HepG2 (cell line): ENCODE results near the gene PTCD1. TPM values are rescaled to one million over a fixed set of nuclear protein-coding genes. Genes with fewer than 3 reads are reported as not detected.

ENCODE experiments used
- ATAC-seq: fragments of 200-7000 bp; cut with Tn5 transposase; 3 replicates; pipeline ENCODE4 v1.9.1; 2020; ENCODE audit warnings: mild to moderate bottlenecking, moderate library complexity
- BruUV-seq: library from RNA; stranded (reverse); fragments of 400-500 nt; replicated peaks from 2 replicates; lab custom pipeline; 2021; lab: Mats Ljungman, UMichigan
- CTCF ChIA-PET: fragments of 300-600 bp; formaldehyde crosslinking; extraction: SDS; loops from one replicate; lab custom pipeline; 2021; ENCODE audit warnings: low total read pairs, inconsistent platforms, low intra/inter-chr PET ratio; lab: Yijun Ruan, JAX
- POLR2A ChIA-PET: fragments of 350-600 bp; sonication (Branson Sonifier 250); formaldehyde crosslinking; loops from one replicate; lab custom pipeline; 2020; ENCODE audit warnings: antibody characterized with exemption, inconsistent platforms; lab: Yijun Ruan, JAX
- DNase-seq: peaks from one replicate; pipeline ENCODE4 v3.0.0-alpha.2; 2015; ENCODE audit warnings: low spot score
- FAIRE-seq: peaks from 3 replicates; lab custom pipeline; 2011; peaks lifted over from hg19 to GRCh38; lab: Jason Lieb, UNC
- H2AFZ ChIP-seq: one replicate; pipeline ENCODE4 v1.6.1; 2011; ENCODE audit warnings: low read length, inconsistent platforms
- H3K27ac ChIP-seq: fragments of 300-600 bp; 3 replicates; pipeline ENCODE4 v1.8.0; 2011; ENCODE audit warnings: mixed run types, mild to moderate bottlenecking, mixed read lengths, low read length, inconsistent platforms; ENCODE audit not compliant: insufficient read depth; ENCODE audit errors: extremely low read length
- H3K27me3 ChIP-seq, 2 experiments: fragments of 200-600 bp in 1 of 2; 2 replicates in 1 of 2; 3 replicates in 1 of 2; pipeline versions ENCODE4 v1.6.0 to v1.8.0; 2011; ENCODE audit warnings: low read length in 2 of 2, mild to moderate bottlenecking in 2 of 2, moderate library complexity in 2 of 2, inconsistent platforms in 1 of 2; ENCODE audit not compliant: insufficient read depth in 2 of 2, control insufficient read depth in 1 of 2
- H3K36me3 ChIP-seq, 2 experiments: fragments of 200-600 bp in 1 of 2; replicated peaks in 1 of 2; 2 replicates in 1 of 2; 3 replicates in 1 of 2; pipeline versions ENCODE4 v1.5.1 to v1.8.0; 2011; ENCODE audit warnings: low read length in 2 of 2, inconsistent platforms in 1 of 2; ENCODE audit not compliant: insufficient read depth in 2 of 2, control insufficient read depth in 1 of 2
- H3K4me1 ChIP-seq: 2 replicates; pipeline ENCODE4 v1.5.1; 2012; ENCODE audit warnings: low read length, inconsistent platforms; ENCODE audit not compliant: insufficient read depth
- H3K4me2 ChIP-seq: 2 replicates; pipeline ENCODE4 v1.6.0; 2011; ENCODE audit warnings: low read depth, low read length, inconsistent platforms
- H3K4me3 ChIP-seq, 3 experiments: fragments of 200-600 bp in 1 of 3; sonication (generic), shearing (Covaris generic) in 1 of 3; replicated peaks in 1 of 3; 2 replicates each; pipeline ENCODE4 v1.5.1; 2011 to 2016; ENCODE audit warnings: low read length in 3 of 3, inconsistent platforms in 2 of 3, low read depth in 2 of 3, mild to moderate bottlenecking in 2 of 3, control low read depth in 1 of 3, mixed read lengths in 1 of 3; ENCODE audit not compliant: insufficient read depth in 1 of 3
- H3K79me2 ChIP-seq: one replicate; pipeline ENCODE4 v1.6.1; 2011; ENCODE audit warnings: low read length, inconsistent platforms; ENCODE audit not compliant: insufficient read depth
- H3K9ac ChIP-seq: 2 replicates; pipeline ENCODE4 v1.6.0; 2011; ENCODE audit warnings: mild to moderate bottlenecking, low read depth, low read length, inconsistent platforms; ENCODE audit not compliant: insufficient read depth
- H3K9me3 ChIP-seq: 2 replicates; pipeline ENCODE4 v1.5.1; 2012; ENCODE audit warnings: mild to moderate bottlenecking, low read length
- H4K20me1 ChIP-seq: 2 replicates; pipeline ENCODE4 v1.6.0; 2011; ENCODE audit warnings: inconsistent platforms, mild to moderate bottlenecking, low read length, moderate library complexity; ENCODE audit not compliant: insufficient read depth
- AGO1 ChIP-seq: fragments of 200-400 bp; formaldehyde crosslinking; IDR thresholded peaks from 2 replicates; pipeline ENCODE4 v1.6.1; 2017; ENCODE audit warnings: mild to moderate bottlenecking, low read depth, low read length, moderate library complexity; ENCODE audit not compliant: poor library complexity, severe bottlenecking
- EZH2 ChIP-seq: conservative IDR thresholded peaks from 2 replicates; pipeline ENCODE4 v1.6.1; 2012; ENCODE audit warnings: mild to moderate bottlenecking, low read depth, low read length, moderate library complexity
- GZF1 ChIP-seq: sonication (generic); formaldehyde crosslinking; IDR thresholded peaks from 2 replicates; pipeline ENCODE4 v1.5.1; 2020; ENCODE audit warnings: mild to moderate bottlenecking, missing genetic modification reagents
- KDM3A ChIP-seq: IDR thresholded peaks from 2 replicates; pipeline ENCODE4 v1.6.1; 2018; ENCODE audit warnings: low read depth, missing compliant biosample characterization
- MED1 ChIP-seq: sonication (generic); formaldehyde crosslinking; IDR thresholded peaks from 2 replicates; pipeline ENCODE4 v1.4.0; 2020; ENCODE audit warnings: missing genetic modification reagents
- MXI1 ChIP-seq: IDR thresholded peaks from 3 replicates; pipeline ENCODE4 v1.6.1; 2012; ENCODE audit warnings: low read depth, low read length, inconsistent platforms, borderline replicate concordance
- NFE2L2 ChIP-seq: fragments of 150-350 bp; IDR thresholded peaks from 2 replicates; pipeline ENCODE4 v1.6.1; 2014; ENCODE audit warnings: low read length
- POLR2A ChIP-seq, 2 experiments: IDR thresholded peaks; 2 replicates each; pipeline ENCODE4 v1.6.1; 2011; ENCODE audit warnings: low read depth in 2 of 2, low read length in 2 of 2, mild to moderate bottlenecking in 1 of 2, moderate library complexity in 1 of 2; ENCODE audit not compliant: insufficient read depth in 1 of 2
- RBFOX2 ChIP-seq: fragments of 200-400 bp; formaldehyde crosslinking; IDR thresholded peaks from 2 replicates; pipeline ENCODE4 v1.6.1; 2017; ENCODE audit warnings: low read depth, mild to moderate bottlenecking, low read length
- ZBTB38 ChIP-seq: sonication (generic); formaldehyde crosslinking; IDR thresholded peaks from 2 replicates; pipeline ENCODE4 v1.5.1; 2020; ENCODE audit warnings: mild to moderate bottlenecking, missing genetic modification reagents
- ZNF180 ChIP-seq: sonication (generic); formaldehyde crosslinking; IDR thresholded peaks from 2 replicates; pipeline ENCODE4 v1.4.0; 2020; ENCODE audit warnings: low read depth, missing genetic modification reagents, borderline replicate concordance
- ZNF225 ChIP-seq: sonication (generic); formaldehyde crosslinking; IDR thresholded peaks from 2 replicates; pipeline ENCODE4 v1.4.0; 2020; ENCODE audit warnings: mild to moderate bottlenecking, missing genetic modification reagents
- ZNF382 ChIP-seq: sonication (generic); formaldehyde crosslinking; IDR thresholded peaks from 2 replicates; pipeline ENCODE4 v1.5.0; 2020; ENCODE audit warnings: missing genetic modification reagents, mild to moderate bottlenecking, borderline replicate concordance
- ZNF512 ChIP-seq: sonication (generic); formaldehyde crosslinking; IDR thresholded peaks from 2 replicates; pipeline ENCODE4 v1.4.0; 2020; ENCODE audit warnings: mild to moderate bottlenecking, missing genetic modification reagents
- ZNF674 ChIP-seq: sonication (generic); formaldehyde crosslinking; IDR thresholded peaks from 2 replicates; pipeline ENCODE4 v1.5.0; 2020; ENCODE audit warnings: low read depth, mild to moderate bottlenecking, missing genetic modification reagents
- ZNF713 ChIP-seq: sonication (generic); formaldehyde crosslinking; IDR thresholded peaks from 2 replicates; pipeline ENCODE4 v1.4.0; 2020; ENCODE audit warnings: mild to moderate bottlenecking, missing genetic modification reagents
- WGBS: methylation state at CpG from one replicate; pipeline ENCODE4 v1.1.6; 2017; ENCODE audit warnings: low lambda C conversion rate; 5-methylcytosine and 5-hydroxymethylcytosine counted together
- in situ Hi-C: cut with HindIII; loops from 2 replicates; pipeline ENCODE4 v1.10.0; 2017; ENCODE audit warnings: low pct_unique_long_range_greater_than_20kb; ENCODE audit not compliant: extremely low pct_ligation_motif_present
- intact Hi-C: fragments of 100-400 bp; cut with micrococcal nuclease; formaldehyde crosslinking; loops from one replicate; pipeline ENCODE4 v1.10.0; 2022; ENCODE audit not compliant: unreplicated experiment
- polyA plus RNA-seq, 8 experiments: library from polyadenylated mRNA; depleted of rRNA in 3 of 8; stranded (reverse) in 7 of 8; unstranded in 1 of 8; fragments of >200 nt; fragmentation: Illumina TruSeq in 4 of 8; extraction: Trizol in 4 of 8; gene quantifications; 2 replicates each; pipeline versions ENCODE4 v1.2.1 to v1.2.3, GENCODE V29; 2011 to 2016; ENCODE audit warnings: low read depth in 4 of 8, missing spikeins in 1 of 8, mixed read lengths in 1 of 8; ENCODE audit not compliant: insufficient read depth in 1 of 8
- total RNA-seq, 5 experiments: library from RNA; depleted of rRNA; stranded (reverse); fragments of >200 nt; fragmentation: Illumina TruSeq; extraction: Trizol; gene quantifications; 2 replicates each; pipeline ENCODE4 v1.2.3, GENCODE V29; 2016; ENCODE audit warnings: low read depth in 1 of 5
- TF ChIP-seq, protein P1 (sequence below): sonication (generic); formaldehyde crosslinking; IDR thresholded peaks from 2 replicates; pipeline ENCODE4 v1.5.0; 2020; ENCODE audit warnings: missing genetic modification reagents, mild to moderate bottlenecking, borderline replicate concordance
- TF ChIP-seq, protein P2 (sequence below): IDR thresholded peaks from 2 replicates; pipeline ENCODE4 v1.6.1; 2016; ENCODE audit warnings: missing genetic modification reagents, missing compliant biosample characterization
- TF ChIP-seq, protein P3 (sequence below): sonication (generic); formaldehyde crosslinking; IDR thresholded peaks from 2 replicates; pipeline ENCODE4 v1.4.0; 2020; ENCODE audit warnings: missing genetic modification reagents
- TF ChIP-seq, protein P4 (sequence below): sonication (generic); formaldehyde crosslinking; IDR thresholded peaks from 2 replicates; pipeline ENCODE4 v1.5.0; 2020; ENCODE audit warnings: missing genetic modification reagents

The PTCD1 gene
- total and polyA plus RNA-seq, 2 of the 13 experiments (the other 11 are each of a cell fraction or from before 2014, with no cell fraction given) = 3.0 to 8.4 TPM

- Histone ChIP-seq H3K79me2 (peaks cover 62% of the 10 kb centered on the region), H4K20me1 (peaks cover 5% of the 10 kb centered on the region; the same call in 1 of the 2 replicates), H3K27me3 (peaks cover 0 to 4% of the 10 kb centered on the region in 2 experiments; a peak in 2 of 5 replicates), H3K36me3 (peaks cover 21 to 44% of the 10 kb centered on the region in 2 experiments), H3K4me1 (peaks cover 41% of the 10 kb centered on the region), H3K9me3 (no peaks in the 10 kb centered on the region), H3K9ac (peak overlapping the region; percentile 99), H3K27ac (peak overlapping the region; percentile 98), H3K4me3 (peak overlapping the region; percentile 80 to 100 (median 93)), H3K4me2 (peak overlapping the region; percentile 84), H2AFZ (no peak overlapping the region)
- 2% methylated on average over 13 of the region's 28 CpGs for WGBS
- DNase-seq (peak; percentile 58), ATAC-seq (peak; percentile 72), FAIRE-seq (peak; percentile 65)
- intact Hi-C loops (loop anchor here (2.0 to 5.0 kb wide), 2 partner anchors 36 to 57 kb away; partner anchors contain the start of gene ARPC1B), in situ Hi-C loops (no loop called here)
- CTCF ChIA-PET = no interaction called here
- BruUV-seq = no TSS peak
- POLR2A ChIA-PET = interaction anchor here (1.0 to 2.6 kb wide), 11 partner anchors 9 to 134 kb away, joined by 3 to 29 read pairs (median 5); partner anchors contain the start of genes ATP5MF, CPSF4, PTCD1 and ZNF394
- TF ChIP-seq NFE2L2 (no peak), ZNF382 (no peak), ZNF713 (CRISPR knock-in tag) (no peak), MED1 (CRISPR knock-in tag) (no peak), ZBTB38 (peak; percentile 7; the same call in 1 of the 2 replicates), ZNF674 (CRISPR knock-in tag) (no peak), KDM3A (CRISPR knock-in tag) (no peak), POLR2A (IDR thresholded peaks at IDR 0.05; ENCODE audit: insufficient read depth in 1 of 2, low read depth in 2 of 2, low read length in 2 of 2) (peak in 1 of 2 experiments; percentile 71; a peak in 3 of 4 replicates), EZH2 (no peak), RBFOX2 (no peak), ZNF512 (no peak), GZF1 (CRISPR knock-in tag) (0 out of 2 replicates have a peak, but pooled peaks have one; percentile 18), ZNF225 (CRISPR knock-in tag) (0 out of 2 replicates have a peak, but pooled peaks have one; percentile 8), ZNF180 (no peak), MXI1 (peak; percentile 38; the same call in 1 of the 3 replicates), AGO1 (no peak)
- TF ChIP-seq, protein P1, sequence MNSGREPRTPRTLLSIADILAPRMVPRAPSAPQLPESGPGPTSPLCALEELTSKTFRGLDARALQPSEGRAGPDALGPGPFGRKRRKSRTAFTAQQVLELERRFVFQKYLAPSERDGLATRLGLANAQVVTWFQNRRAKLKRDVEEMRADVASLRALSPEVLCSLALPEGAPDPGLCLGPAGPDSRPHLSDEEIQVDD (CRISPR knock-in tag) = no peak
- TF ChIP-seq, protein P2, sequence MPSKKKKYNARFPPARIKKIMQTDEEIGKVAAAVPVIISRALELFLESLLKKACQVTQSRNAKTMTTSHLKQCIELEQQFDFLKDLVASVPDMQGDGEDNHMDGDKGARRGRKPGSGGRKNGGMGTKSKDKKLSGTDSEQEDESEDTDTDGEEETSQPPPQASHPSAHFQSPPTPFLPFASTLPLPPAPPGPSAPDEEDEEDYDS = peak; percentile 27; the same call in 1 of the 2 replicates
- TF ChIP-seq, protein P3, sequence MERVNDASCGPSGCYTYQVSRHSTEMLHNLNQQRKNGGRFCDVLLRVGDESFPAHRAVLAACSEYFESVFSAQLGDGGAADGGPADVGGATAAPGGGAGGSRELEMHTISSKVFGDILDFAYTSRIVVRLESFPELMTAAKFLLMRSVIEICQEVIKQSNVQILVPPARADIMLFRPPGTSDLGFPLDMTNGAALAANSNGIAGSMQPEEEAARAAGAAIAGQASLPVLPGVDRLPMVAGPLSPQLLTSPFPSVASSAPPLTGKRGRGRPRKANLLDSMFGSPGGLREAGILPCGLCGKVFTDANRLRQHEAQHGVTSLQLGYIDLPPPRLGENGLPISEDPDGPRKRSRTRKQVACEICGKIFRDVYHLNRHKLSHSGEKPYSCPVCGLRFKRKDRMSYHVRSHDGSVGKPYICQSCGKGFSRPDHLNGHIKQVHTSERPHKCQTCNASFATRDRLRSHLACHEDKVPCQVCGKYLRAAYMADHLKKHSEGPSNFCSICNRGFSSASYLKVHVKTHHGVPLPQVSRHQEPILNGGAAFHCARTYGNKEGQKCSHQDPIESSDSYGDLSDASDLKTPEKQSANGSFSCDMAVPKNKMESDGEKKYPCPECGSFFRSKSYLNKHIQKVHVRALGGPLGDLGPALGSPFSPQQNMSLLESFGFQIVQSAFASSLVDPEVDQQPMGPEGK (CRISPR knock-in tag) = no peak
- TF ChIP-seq, protein P4, sequence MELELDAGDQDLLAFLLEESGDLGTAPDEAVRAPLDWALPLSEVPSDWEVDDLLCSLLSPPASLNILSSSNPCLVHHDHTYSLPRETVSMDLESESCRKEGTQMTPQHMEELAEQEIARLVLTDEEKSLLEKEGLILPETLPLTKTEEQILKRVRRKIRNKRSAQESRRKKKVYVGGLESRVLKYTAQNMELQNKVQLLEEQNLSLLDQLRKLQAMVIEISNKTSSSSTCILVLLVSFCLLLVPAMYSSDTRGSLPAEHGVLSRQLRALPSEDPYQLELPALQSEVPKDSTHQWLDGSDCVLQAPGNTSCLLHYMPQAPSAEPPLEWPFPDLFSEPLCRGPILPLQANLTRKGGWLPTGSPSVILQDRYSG (CRISPR knock-in tag) = no peak
Measured at GRCh38 chr7:99407872-99408378, 30.7 kb downstream of the PTCD1 start.
